Fibroblast of lung (primary cell): ENCODE results near the gene PPP1R9A.

Experiments used
- EZH2 ChIP-seq: IDR thresholded peaks from 2 replicates; pipeline ENCODE4 v1.5.1; 2012; ENCODE audit warnings: low read length, control low read depth, mild to moderate bottlenecking; ENCODE audit errors: missing control alignments
- TF ChIP-seq, protein P1 (sequence below), 2 donors: IDR thresholded peaks in 1 of 2; conservative IDR thresholded peaks in 1 of 2; 1 replicate in 1 of 2; 2 replicates in 1 of 2; pipeline ENCODE4 v1.5.1; 2011 to 2012; ENCODE audit warnings: low read length in 2 of 2, control low read depth in 1 of 2, inconsistent platforms in 1 of 2, low read depth in 1 of 2, mild to moderate bottlenecking in 1 of 2

DNA sequence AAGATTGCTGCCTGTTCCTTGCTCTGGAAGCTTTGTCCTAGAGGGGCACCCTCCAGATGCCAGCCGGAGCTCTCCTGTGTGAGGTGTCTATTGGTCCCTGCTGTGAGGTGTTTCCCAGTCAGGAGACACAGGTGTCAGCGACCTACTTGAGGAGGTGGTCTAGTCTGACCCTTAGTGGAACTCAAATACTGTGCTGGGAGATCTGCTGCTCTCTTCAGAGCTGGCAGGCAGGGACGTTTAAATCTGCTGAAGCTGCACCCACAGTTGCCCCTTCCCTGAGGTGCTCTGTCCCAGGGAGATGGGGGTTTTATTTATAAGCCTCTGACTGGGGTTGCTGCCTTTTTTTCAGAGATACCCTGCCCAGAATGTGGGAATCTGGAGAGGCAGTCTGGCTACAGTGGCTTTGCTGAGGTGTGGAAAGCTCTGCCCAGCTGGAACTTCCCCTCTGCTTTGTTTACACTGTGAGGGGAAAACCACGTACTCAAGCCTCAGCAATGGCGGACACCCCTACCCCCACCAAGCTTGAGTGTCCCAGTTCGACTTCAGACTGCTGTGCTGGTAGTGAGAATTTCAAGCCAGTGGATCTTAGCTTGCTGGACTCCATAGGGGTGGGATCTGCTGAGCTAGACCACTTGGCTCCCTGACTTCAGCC is 119.2 kb downstream of the PPP1R9A start:
- TF ChIP-seq, protein P1, sequence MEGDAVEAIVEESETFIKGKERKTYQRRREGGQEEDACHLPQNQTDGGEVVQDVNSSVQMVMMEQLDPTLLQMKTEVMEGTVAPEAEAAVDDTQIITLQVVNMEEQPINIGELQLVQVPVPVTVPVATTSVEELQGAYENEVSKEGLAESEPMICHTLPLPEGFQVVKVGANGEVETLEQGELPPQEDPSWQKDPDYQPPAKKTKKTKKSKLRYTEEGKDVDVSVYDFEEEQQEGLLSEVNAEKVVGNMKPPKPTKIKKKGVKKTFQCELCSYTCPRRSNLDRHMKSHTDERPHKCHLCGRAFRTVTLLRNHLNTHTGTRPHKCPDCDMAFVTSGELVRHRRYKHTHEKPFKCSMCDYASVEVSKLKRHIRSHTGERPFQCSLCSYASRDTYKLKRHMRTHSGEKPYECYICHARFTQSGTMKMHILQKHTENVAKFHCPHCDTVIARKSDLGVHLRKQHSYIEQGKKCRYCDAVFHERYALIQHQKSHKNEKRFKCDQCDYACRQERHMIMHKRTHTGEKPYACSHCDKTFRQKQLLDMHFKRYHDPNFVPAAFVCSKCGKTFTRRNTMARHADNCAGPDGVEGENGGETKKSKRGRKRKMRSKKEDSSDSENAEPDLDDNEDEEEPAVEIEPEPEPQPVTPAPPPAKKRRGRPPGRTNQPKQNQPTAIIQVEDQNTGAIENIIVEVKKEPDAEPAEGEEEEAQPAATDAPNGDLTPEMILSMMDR (conservative IDR thresholded peaks at IDR 0.05 in 1 of 2, IDR thresholded peaks at IDR 0.05 in 1 of 2; ENCODE audit: low read depth in 1 of 2, low read length in 2 of 2), result no peak
- no peak for TF ChIP-seq EZH2
